Measurements from ENCODE around the gene SLC29A3. TPM values are rescaled to one million over a fixed set of nuclear protein-coding genes. Genes with fewer than 3 reads are reported as not detected.

Gene SLC29A3
- total RNA-seq, 1 donor from 2014 or later = 2.5 TPM

GRCh38 chr10:71308244-71308643, 10.8 kb upstream of the SLC29A3 start:
- TF ChIP-seq EZH2phosphoT487 (IDR thresholded peaks at IDR 0.05) (no peak), EZH2 (IDR thresholded peaks at IDR 0.05) (no peak), CTCF (IDR thresholded peaks at IDR 0.05) (no peak)
- no peaks in the 10 kb centered on the region for H3F3A ChIP-seq (ENCODE audit: low read depth)
- Mint-ChIP-seq H3K27me3 (ENCODE audit: insufficient read depth, low read depth) (peaks cover 10% of the 10 kb centered on the region), H3K36me3 (no peaks in the 10 kb centered on the region), H3K4me1 (no peaks in the 10 kb centered on the region), H3K27ac (no peak overlapping the region), H3K4me3 (no peak overlapping the region), H3K9me3 (no peaks in the 10 kb centered on the region)
- no peak overlapping the region for H3K27ac ChIP-seq
- H3K27me3 ChIP-seq = peaks cover 7% of the 10 kb centered on the region
- no peaks in the 10 kb centered on the region for H3K79me2 ChIP-seq (ENCODE audit: low read depth)
- no peak overlapping the region for H3K4me2 ChIP-seq
- no peak for DNase-seq (ENCODE audit: low spot score)
- H2AFZ ChIP-seq (replicated peaks) = no peak overlapping the region
- H3K4me3 ChIP-seq = no peak overlapping the region
- H3K36me3 ChIP-seq = no peaks in the 10 kb centered on the region
- no peaks in the 10 kb centered on the region for H3K4me1 ChIP-seq
- no peaks in the 10 kb centered on the region for H4K20me1 ChIP-seq (ENCODE audit: low read depth)
- H3K9ac ChIP-seq = no peak overlapping the region
- no peaks in the 10 kb centered on the region for H3K9me3 ChIP-seq (ENCODE audit: low read depth)

GRCh38 chr10:71308985-71309384, 10.1 kb upstream of the SLC29A3 start:
- no peak overlapping the region for H3K27ac Mint-ChIP-seq
- no peaks in the 10 kb centered on the region for H3K4me1 ChIP-seq
- TF ChIP-seq EZH2 (IDR thresholded peaks at IDR 0.05) = no peak
- no peak for TF ChIP-seq CTCF (IDR thresholded peaks at IDR 0.05)
- no peak for TF ChIP-seq EZH2phosphoT487 (IDR thresholded peaks at IDR 0.05)
- H4K20me1 ChIP-seq (ENCODE audit: low read depth) = no peaks in the 10 kb centered on the region
- peaks cover 10% of the 10 kb centered on the region for H3K27me3 Mint-ChIP-seq (ENCODE audit: insufficient read depth, low read depth)
- H3K9me3 ChIP-seq (ENCODE audit: low read depth) = no peaks in the 10 kb centered on the region
- H3K36me3 Mint-ChIP-seq = no peaks in the 10 kb centered on the region
- H3K27ac ChIP-seq = no peak overlapping the region
- no peak overlapping the region for H2AFZ ChIP-seq (replicated peaks)
- no peak overlapping the region for H3K4me3 Mint-ChIP-seq
- peaks cover 3% of the 10 kb centered on the region for H3K4me1 Mint-ChIP-seq
- no peak for DNase-seq (ENCODE audit: low spot score)
- no peaks in the 10 kb centered on the region for H3K79me2 ChIP-seq (ENCODE audit: low read depth)
- no peak overlapping the region for H3K4me2 ChIP-seq
- H3K9me3 Mint-ChIP-seq = no peaks in the 10 kb centered on the region
- no peak overlapping the region for H3K9ac ChIP-seq
- no peaks in the 10 kb centered on the region for H3K36me3 ChIP-seq
- H3K4me3 ChIP-seq = no peak overlapping the region
- no peaks in the 10 kb centered on the region for H3F3A ChIP-seq (ENCODE audit: low read depth)
- peaks cover 14% of the 10 kb centered on the region for H3K27me3 ChIP-seq

GRCh38 chr10:71309919-71310318, 9.1 kb upstream of the SLC29A3 start:
- H3K27me3 ChIP-seq = peaks cover 15% of the 10 kb centered on the region
- Mint-ChIP-seq H3K4me3 (no peak overlapping the region), H3K27me3 (ENCODE audit: insufficient read depth, low read depth) (peaks cover 10% of the 10 kb centered on the region), H3K27ac (no peak overlapping the region), H3K36me3 (no peaks in the 10 kb centered on the region), H3K4me1 (peaks cover 10% of the 10 kb centered on the region), H3K9me3 (no peaks in the 10 kb centered on the region)
- no peaks in the 10 kb centered on the region for H3K36me3 ChIP-seq
- no peak for DNase-seq (ENCODE audit: low spot score)
- H3K4me3 ChIP-seq = no peak overlapping the region
- H3F3A ChIP-seq (ENCODE audit: low read depth) = no peaks in the 10 kb centered on the region
- TF ChIP-seq CTCF (IDR thresholded peaks at IDR 0.05) = no peak
- no peak for TF ChIP-seq EZH2phosphoT487 (IDR thresholded peaks at IDR 0.05)
- TF ChIP-seq EZH2 (IDR thresholded peaks at IDR 0.05) = no peak
- H3K4me2 ChIP-seq = no peak overlapping the region
- no peaks in the 10 kb centered on the region for H4K20me1 ChIP-seq (ENCODE audit: low read depth)
- no peak overlapping the region for H2AFZ ChIP-seq (replicated peaks)
- H3K9ac ChIP-seq = no peak overlapping the region
- H3K79me2 ChIP-seq (ENCODE audit: low read depth) = no peaks in the 10 kb centered on the region
- H3K4me1 ChIP-seq = peaks cover 6% of the 10 kb centered on the region
- no peak overlapping the region for H3K27ac ChIP-seq
- H3K9me3 ChIP-seq (ENCODE audit: low read depth) = no peaks in the 10 kb centered on the region

Data from neural progenitor cell (in vitro differentiated cells).